HUES64 (cell line): ENCODE data around the gene DBN1.

Experiments
- H3K27ac ChIP-seq: 2 replicates; pipeline ENCODE4 v1.7.0; 2013; ENCODE audit warnings: low read depth, low read length, inconsistent platforms
- H3K27me3 ChIP-seq: 2 replicates; pipeline ENCODE4 v1.6.1; 2013; ENCODE audit warnings: mild to moderate bottlenecking, low read length; ENCODE audit not compliant: insufficient read depth
- H3K36me3 ChIP-seq: 2 replicates; pipeline ENCODE4 v1.6.1; 2013; ENCODE audit warnings: mild to moderate bottlenecking, low read length; ENCODE audit not compliant: insufficient read depth
- H3K4me1 ChIP-seq: 2 replicates; pipeline ENCODE4 v1.6.1; 2013; ENCODE audit warnings: mild to moderate bottlenecking, low read length, moderate library complexity; ENCODE audit not compliant: insufficient read depth
- H3K4me3 ChIP-seq: 2 replicates; pipeline ENCODE4 v1.5.1; 2013; ENCODE audit warnings: mild to moderate bottlenecking, low read length, moderate library complexity
- H3K9ac ChIP-seq: 2 replicates; pipeline ENCODE4 v1.6.1; 2013; ENCODE audit warnings: mild to moderate bottlenecking, low read depth, low read length
- H3K9me3 ChIP-seq: 2 replicates; pipeline ENCODE4 v1.6.1; 2013; ENCODE audit warnings: low read depth, low read length; ENCODE audit not compliant: insufficient read depth
- WGBS: fragments of 150-250, 120-280 bp; methylation state at CpG from one replicate; pipeline ENCODE4 v1.1.7; 2013; ENCODE audit warnings: missing lambda C conversion rate; 5-methylcytosine and 5-hydroxymethylcytosine counted together

DBN1 gene

GRCh38 chr5:177478711-177479646 is 5.5 kb upstream of the DBN1 start:
- 85% methylated on average over 18 of the region's 18 CpGs for WGBS
- no peak overlapping the region for H3K4me3 ChIP-seq
- peaks cover 25% of the 10 kb centered on the region for H3K36me3 ChIP-seq
- H3K9ac ChIP-seq, result no peak overlapping the region
- peaks cover 12% of the 10 kb centered on the region; the same call in 1 of the 2 replicates for H3K4me1 ChIP-seq
- H3K9me3 ChIP-seq, result no peaks in the 10 kb centered on the region
- H3K27ac ChIP-seq, result no peak overlapping the region
- no peaks in the 10 kb centered on the region for H3K27me3 ChIP-seq

- Histone ChIP-seq H3K4me3 (no peak overlapping the region), H3K27ac (peak overlapping the region; percentile 49; the same call in 1 of the 2 replicates), H3K9me3 (no peaks in the 10 kb centered on the region), H3K36me3 (peaks cover 14% of the 10 kb centered on the region), H3K27me3 (no peaks in the 10 kb centered on the region), H3K9ac (no peak overlapping the region), H3K4me1 (peaks cover 14% of the 10 kb centered on the region; the same call in 1 of the 2 replicates)
- 94% methylated on average over 13 of the region's 13 CpGs for WGBS
These were observed 4.5 kb upstream of the DBN1 start for GRCh38 chr5:177477701-177478477.

- no peak overlapping the region for H3K9ac ChIP-seq
- H3K27me3 ChIP-seq, result no peaks in the 10 kb centered on the region
- WGBS, result 85% methylated on average over 18 of the region's 18 CpGs
- H3K9me3 ChIP-seq, result no peaks in the 10 kb centered on the region
- no peak overlapping the region for H3K4me3 ChIP-seq
- H3K36me3 ChIP-seq, result peaks cover 10% of the 10 kb centered on the region
- H3K27ac ChIP-seq, result no peak overlapping the region
- peaks cover 19% of the 10 kb centered on the region for H3K4me1 ChIP-seq
These were observed 3.2 kb upstream of the DBN1 start for GRCh38 chr5:177476531-177477233.

DNA sequence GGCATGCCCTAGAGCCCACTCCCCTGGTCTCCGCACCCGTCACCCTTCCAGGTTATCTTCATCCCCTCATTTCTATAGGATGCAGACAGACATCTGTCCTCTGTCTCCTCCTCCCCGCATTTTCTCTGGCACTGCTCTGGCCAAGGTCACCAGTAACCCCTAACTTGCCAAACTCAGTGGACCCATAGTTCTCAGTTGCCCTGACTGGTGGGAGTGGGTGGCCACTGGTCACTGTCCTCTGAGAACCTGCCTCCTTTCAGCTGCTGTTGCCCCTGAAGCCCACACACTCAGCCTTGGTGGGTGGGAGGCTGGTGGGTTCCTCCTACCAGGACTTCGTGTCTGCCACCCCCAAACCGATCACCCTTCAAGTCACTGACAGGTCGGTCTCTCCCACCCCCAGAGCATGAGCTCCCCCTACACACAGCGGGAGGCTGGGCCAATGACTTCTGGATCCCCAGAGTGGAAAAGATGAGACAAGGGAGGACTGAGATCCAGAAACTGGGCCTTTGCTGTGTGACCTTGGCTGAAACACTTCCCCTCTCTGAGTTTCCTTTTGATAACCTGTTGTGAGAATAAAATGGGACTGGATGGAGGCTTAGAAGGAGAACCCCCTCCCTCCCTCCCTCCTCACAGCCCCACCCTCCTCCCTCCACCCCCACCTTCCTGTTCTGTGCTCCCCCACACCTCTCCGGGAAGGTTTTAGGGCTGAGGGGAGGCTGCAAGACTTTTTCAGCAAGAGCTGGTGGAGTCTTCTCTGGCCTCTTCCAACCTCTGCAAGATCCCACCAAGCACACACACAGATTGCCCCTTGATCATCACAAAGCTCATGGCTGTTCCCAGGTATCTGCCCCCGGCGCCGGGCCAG is 2.4 kb upstream of the DBN1 start:
- Histone ChIP-seq H3K27ac (no peak overlapping the region), H3K9ac (no peak overlapping the region), H3K9me3 (no peaks in the 10 kb centered on the region), H3K4me1 (peaks cover 27% of the 10 kb centered on the region), H3K27me3 (no peaks in the 10 kb centered on the region), H3K4me3 (no peak overlapping the region), H3K36me3 (peaks cover 15% of the 10 kb centered on the region)
- 69% methylated on average over 6 of the region's 11 CpGs for WGBS

DNA sequence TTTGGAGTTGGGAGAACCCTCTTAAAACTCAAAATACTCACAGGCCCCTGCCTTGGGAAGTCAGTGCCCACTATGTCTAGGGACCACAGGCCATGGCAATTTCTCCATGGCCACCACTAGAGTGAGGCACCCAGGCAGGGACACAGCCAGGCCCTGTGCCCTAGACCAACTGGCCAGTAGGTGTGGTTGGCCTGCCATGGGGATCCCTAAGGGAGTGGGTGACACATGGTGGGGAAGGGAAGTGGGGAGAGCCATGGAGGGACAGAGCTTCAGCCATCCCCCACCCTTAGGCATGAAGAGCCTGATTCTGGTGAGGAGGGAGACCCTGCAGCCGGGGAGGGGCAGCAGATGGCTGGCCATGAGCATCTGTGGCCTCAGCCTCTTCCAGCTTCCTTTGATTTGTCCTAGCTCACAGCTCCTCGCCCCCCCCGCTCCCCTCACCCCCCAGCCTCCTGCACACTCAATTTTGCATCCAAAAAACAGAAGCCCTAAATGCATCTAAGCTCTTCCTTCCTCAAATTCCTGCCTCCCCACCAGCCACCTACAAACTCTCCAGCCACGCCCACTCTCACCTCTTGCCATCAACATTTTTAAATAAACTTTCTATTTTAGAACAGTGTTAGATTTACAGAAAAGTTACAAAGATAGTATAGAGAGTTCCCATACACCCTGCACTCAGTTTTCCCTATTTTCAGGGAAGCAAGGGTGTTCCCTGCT is 1.6 kb upstream of the DBN1 start:
- Histone ChIP-seq H3K36me3 (peaks cover 20% of the 10 kb centered on the region), H3K27ac (no peak overlapping the region), H3K4me1 (peaks cover 34% of the 10 kb centered on the region), H3K4me3 (no peak overlapping the region), H3K27me3 (no peaks in the 10 kb centered on the region), H3K9ac (no peak overlapping the region), H3K9me3 (no peaks in the 10 kb centered on the region)
- WGBS, result 63% methylated on average over 4 of the region's 4 CpGs

- Histone ChIP-seq H3K27me3 (no peaks in the 10 kb centered on the region), H3K36me3 (peaks cover 29% of the 10 kb centered on the region), H3K9ac (no peak overlapping the region), H3K4me1 (peaks cover 40% of the 10 kb centered on the region), H3K9me3 (no peaks in the 10 kb centered on the region), H3K4me3 (peak overlapping the region; percentile 34), H3K27ac (no peak overlapping the region)
- whole genome bisulfite sequencing, result 37% methylated on average over 7 of the region's 7 CpGs
These were observed 605 bp upstream of the DBN1 start for GRCh38 chr5:177474002-177474476.

DNA sequence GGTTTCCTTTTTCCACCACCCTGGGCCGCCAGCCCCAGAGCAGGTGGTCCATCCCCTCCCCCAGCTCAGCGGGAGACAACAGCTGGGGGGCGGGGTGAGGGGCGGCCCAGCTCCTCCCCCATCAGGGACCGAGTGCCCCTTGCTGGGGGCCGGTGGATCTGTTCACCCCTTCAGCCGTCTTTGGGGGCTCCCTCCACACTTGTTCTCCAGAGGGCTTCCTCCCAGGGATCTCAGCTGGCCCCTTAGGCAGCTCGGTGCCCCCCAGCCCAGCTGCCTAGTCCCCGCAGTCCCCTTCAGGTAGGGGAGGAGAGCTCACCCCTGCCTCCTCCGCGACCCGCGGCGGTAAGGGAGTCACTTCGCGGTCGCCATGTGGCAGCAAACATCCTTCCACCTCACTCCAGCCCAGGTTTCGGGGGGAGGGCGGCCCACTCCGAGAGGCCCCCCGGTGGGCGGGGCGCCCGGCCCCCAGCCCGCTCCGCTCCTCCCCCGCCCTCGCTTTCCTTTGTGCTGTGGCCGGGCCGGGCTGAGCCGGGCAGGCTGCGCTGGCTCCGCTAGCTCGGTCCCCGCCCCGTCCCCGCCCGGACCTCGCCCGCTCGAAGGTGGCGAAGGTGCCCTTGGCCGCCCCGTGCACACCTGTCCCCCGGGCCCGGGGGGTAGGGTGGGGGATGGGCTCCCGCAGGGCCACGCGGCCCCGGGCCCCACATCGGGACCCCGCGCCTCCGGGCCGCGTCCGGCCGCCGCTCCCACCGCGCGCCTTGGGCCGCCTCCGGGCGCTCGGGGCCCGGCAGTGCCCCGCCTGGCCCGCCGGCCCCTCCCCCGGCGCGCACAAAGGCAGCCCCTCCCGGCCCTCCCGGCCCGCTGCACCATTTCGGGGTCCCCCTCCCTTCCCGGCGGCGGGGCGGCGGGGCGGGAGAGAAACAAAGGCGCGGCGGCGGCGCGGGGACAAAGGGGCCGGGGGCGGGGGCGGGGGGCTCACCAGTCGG is 683 bp downstream of the DBN1 start:
- Histone ChIP-seq H3K4me3 (peak overlapping the region; percentile 98), H3K9me3 (no peaks in the 10 kb centered on the region), H3K4me1 (peaks cover 40% of the 10 kb centered on the region), H3K27ac (peak overlapping the region; percentile 94), H3K27me3 (no peaks in the 10 kb centered on the region), H3K36me3 (peaks cover 42% of the 10 kb centered on the region), H3K9ac (peak overlapping the region; percentile 98)
- WGBS, result under 1% methylated on average over 93 of the region's 93 CpGs

DNA sequence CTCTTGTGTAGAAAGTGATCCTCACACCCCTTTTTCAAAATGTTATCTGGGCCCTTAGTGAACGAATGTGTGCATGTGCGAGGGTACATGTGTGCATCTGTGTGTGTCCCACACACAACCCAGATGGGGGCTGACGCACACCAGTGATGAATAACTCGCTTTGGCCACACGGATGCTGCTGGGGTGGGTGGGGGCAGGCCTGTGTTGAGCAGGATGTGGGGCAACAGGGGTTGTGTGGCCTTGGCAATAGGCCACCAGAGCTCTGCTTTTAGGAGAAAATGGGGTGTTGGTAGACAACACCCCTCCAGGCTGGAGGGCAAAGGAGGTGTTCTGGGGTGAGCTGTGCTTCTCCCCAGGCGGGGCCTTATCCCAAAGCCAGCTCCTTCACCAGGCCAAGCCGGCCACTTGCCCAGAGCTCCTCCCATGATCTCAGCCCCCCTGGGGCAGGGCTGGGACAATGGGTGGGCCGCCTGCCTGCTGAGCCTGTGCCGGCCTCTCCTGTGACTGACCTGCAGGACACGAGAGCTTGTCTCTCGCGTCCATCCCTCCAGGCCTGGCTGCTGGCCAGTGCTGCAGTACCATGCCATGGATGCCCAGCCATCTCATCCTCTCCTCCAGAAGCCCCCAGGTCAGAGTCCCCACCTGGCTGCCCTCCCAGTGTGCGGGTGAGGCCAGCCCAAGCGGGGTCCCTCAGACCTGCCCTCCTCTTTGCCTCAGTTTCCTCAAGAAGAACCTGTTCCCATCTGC is 1.7 kb downstream of the DBN1 start:
- Histone ChIP-seq H3K27me3 (no peaks in the 10 kb centered on the region), H3K9me3 (no peaks in the 10 kb centered on the region), H3K4me1 (peaks cover 40% of the 10 kb centered on the region), H3K9ac (peak overlapping the region; percentile 98), H3K36me3 (peaks cover 52% of the 10 kb centered on the region), H3K27ac (peak overlapping the region; percentile 94), H3K4me3 (peak overlapping the region; percentile 98)
- 63% methylated on average over 14 of the region's 14 CpGs for WGBS
